ENCODE data around the gene PLSCR4. TPM values are rescaled to one million over a fixed set of nuclear protein-coding genes. Genes with fewer than 3 reads are reported as not detected.

The PLSCR4 gene
- total RNA-seq, 1 donor = 46.3 TPM

- TF ChIP-seq CTCF (IDR thresholded peaks at IDR 0.05; ENCODE audit: insufficient read depth, low read length) = no peak
- H3K4me3 ChIP-seq (ENCODE audit: low read depth, low read length) = no peak overlapping the region
- no peak for DNase-seq (ENCODE audit: low read depth)
These were observed 72.8 kb downstream of the PLSCR4 start for GRCh38 chr3:146178006-146178689.

DNA sequence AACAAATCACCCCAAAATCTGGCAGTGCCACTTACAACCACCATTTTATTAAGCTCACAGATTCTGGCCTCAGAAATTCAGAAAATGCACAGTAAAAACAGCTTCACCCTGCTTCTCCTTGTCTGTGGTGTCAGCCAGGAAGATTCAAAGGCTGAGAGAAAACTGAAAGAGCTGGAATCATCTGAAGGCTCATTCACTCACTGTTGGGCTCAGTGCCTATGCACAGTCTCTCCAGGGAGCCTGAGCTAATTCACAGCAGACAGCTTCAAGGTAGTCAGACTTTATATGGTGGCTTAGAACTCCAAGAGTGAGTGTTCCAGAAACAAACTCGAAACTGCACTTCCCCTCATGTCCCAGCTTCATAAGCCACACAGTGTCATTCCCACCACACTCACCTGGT is 73.4 kb downstream of the PLSCR4 start:
- no peak for DNase-seq (ENCODE audit: low read depth)
- no peak for TF ChIP-seq CTCF (IDR thresholded peaks at IDR 0.05; ENCODE audit: insufficient read depth, low read length)

DNA sequence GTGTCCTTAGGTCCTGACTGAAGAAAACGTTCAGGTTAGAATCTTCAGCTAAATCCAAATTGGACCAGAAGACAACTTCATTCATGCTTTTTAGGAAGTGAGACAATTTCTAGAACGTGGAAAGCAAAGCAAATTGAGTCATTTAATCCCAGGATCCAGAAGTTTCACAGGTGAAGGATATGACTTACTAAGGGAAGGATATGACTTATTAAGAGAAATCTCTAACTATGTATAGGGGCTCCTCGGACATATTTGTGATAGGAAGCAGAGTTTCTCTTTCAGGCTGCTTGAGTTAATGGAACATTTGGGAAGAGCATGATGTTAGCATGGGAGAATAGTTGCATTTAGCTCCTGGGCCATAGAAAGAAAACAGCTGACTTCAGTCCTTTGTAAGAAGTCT is 73.8 kb downstream of the PLSCR4 start:
- no peak for TF ChIP-seq CTCF (IDR thresholded peaks at IDR 0.05; ENCODE audit: insufficient read depth, low read length)
- no peak for DNase-seq (ENCODE audit: low read depth)

More for the DNA sequence above, 73.4 kb downstream of the PLSCR4 start:
- no peak overlapping the region for H3K4me3 ChIP-seq (ENCODE audit: low read depth, low read length)

GRCh38 chr3:146172586-146172985 is 78.3 kb downstream of the PLSCR4 start:
- peak; percentile 25 for DNase-seq (ENCODE audit: low read depth)
- no peak for TF ChIP-seq CTCF (IDR thresholded peaks at IDR 0.05; ENCODE audit: insufficient read depth, low read length)
- H3K4me3 ChIP-seq (ENCODE audit: low read depth, low read length) = no peak overlapping the region

More for the DNA sequence above, 73.8 kb downstream of the PLSCR4 start:
- no peak overlapping the region for H3K4me3 ChIP-seq (ENCODE audit: low read depth, low read length)

DNA sequence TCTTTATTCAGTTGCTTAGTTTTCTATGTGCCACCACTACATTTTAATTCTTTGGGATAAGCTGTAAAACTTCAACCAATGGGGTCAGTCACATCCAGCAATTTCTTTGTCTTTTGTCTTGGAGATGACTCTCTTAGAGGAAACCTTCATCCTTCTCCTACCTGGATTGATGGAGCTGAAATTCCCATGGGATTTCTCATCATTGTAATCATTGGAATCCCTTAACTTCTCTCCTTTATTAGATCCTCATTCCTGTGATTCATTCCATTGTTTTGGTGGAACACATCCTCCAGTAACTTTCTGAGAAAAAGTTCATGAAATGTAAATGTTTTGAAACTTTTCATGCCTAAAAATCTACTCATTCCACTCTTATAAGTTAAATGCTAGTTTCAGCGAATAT is 80.3 kb downstream of the PLSCR4 start:
- no peak for DNase-seq (ENCODE audit: low read depth)
- TF ChIP-seq CTCF (IDR thresholded peaks at IDR 0.05; ENCODE audit: insufficient read depth, low read length) = no peak
- no peak overlapping the region for H3K4me3 ChIP-seq (ENCODE audit: low read depth, low read length)

- no peak overlapping the region for H3K4me3 ChIP-seq (ENCODE audit: low read depth, low read length)
- no peak for TF ChIP-seq CTCF (IDR thresholded peaks at IDR 0.05; ENCODE audit: insufficient read depth, low read length)
- no peak for DNase-seq (ENCODE audit: low read depth)
These were observed 81.0 kb downstream of the PLSCR4 start for GRCh38 chr3:146169891-146170290.

GRCh38 chr3:146166826-146167225 is 84.1 kb downstream of the PLSCR4 start:
- DNase-seq (ENCODE audit: low read depth) = peak; percentile 88
- no peak for TF ChIP-seq CTCF (IDR thresholded peaks at IDR 0.05; ENCODE audit: insufficient read depth, low read length)
- no peak overlapping the region for H3K4me3 ChIP-seq (ENCODE audit: low read depth, low read length)

Data from fibroblast of the aortic adventitia (primary cell).